DND-41 (cell line): Measurements from ENCODE around the gene RNF157.

Source experiments
- ATAC-seq: fragments of 200-7000 bp; cut with Tn5 transposase; 3 replicates; pipeline ENCODE4 v1.9.1; 2021; ENCODE audit warnings: low read depth; ENCODE audit not compliant: insufficient read depth
- DNase-seq: peaks from one replicate; pipeline ENCODE4 v3.0.0-alpha.2; 2020
- H2AFZ ChIP-seq: 2 replicates; pipeline ENCODE4 v1.6.0; 2012; ENCODE audit warnings: low read depth, low read length
- H3K27ac ChIP-seq: 2 replicates; pipeline ENCODE4 v1.5.1; 2012; ENCODE audit warnings: low read length, inconsistent platforms
- H3K27me3 ChIP-seq: fragments of 200-600 bp; sonication (generic); 2 replicates; pipeline ENCODE4 v1.6.0; 2012; ENCODE audit warnings: low read length, mild to moderate bottlenecking, inconsistent platforms; ENCODE audit not compliant: insufficient read depth, poor library complexity
- H3K36me3 ChIP-seq: 2 replicates; pipeline ENCODE4 v1.5.1; 2012; ENCODE audit warnings: low read length, inconsistent platforms; ENCODE audit not compliant: insufficient read depth
- H3K4me1 ChIP-seq: 2 replicates; pipeline ENCODE4 v1.5.1; 2012; ENCODE audit warnings: mild to moderate bottlenecking, low read length; ENCODE audit not compliant: insufficient read depth
- H3K4me2 ChIP-seq: 2 replicates; pipeline ENCODE4 v1.6.0; 2012; ENCODE audit warnings: mild to moderate bottlenecking, moderate library complexity, low read length, inconsistent platforms; ENCODE audit not compliant: insufficient read depth
- H3K4me3 ChIP-seq, 2 experiments: fragments of 200-600 bp in 1 of 2; shearing (Covaris generic) in 1 of 2; 2 replicates each; pipeline ENCODE4 v1.5.1; 2012 to 2016; ENCODE audit warnings: inconsistent platforms in 2 of 2, low read length in 2 of 2, mild to moderate bottlenecking in 2 of 2, low read depth in 1 of 2, moderate library complexity in 1 of 2
- H3K79me2 ChIP-seq: 2 replicates; pipeline ENCODE4 v1.6.0; 2012; ENCODE audit warnings: low read length, inconsistent platforms; ENCODE audit not compliant: insufficient read depth
- H3K9ac ChIP-seq: 2 replicates; pipeline ENCODE4 v1.6.0; 2012; ENCODE audit warnings: low read depth, mild to moderate bottlenecking, inconsistent platforms, low read length, moderate library complexity
- H3K9me3 ChIP-seq: 2 replicates; pipeline ENCODE4 v1.5.1; 2012; ENCODE audit warnings: low read length, moderate library complexity, mild to moderate bottlenecking, inconsistent platforms; ENCODE audit not compliant: insufficient read depth, severe bottlenecking
- H4K20me1 ChIP-seq: 2 replicates; pipeline ENCODE4 v1.6.0; 2012; ENCODE audit warnings: low read length; ENCODE audit not compliant: insufficient read depth
- EZH2 ChIP-seq: IDR thresholded peaks from 3 replicates; pipeline ENCODE4 v1.6.1; 2012; ENCODE audit warnings: borderline replicate concordance, low read depth, mild to moderate bottlenecking, moderate library complexity, low read length, inconsistent platforms; ENCODE audit not compliant: severe bottlenecking
- TF ChIP-seq, protein P1 (sequence below): IDR thresholded peaks from 2 replicates; pipeline ENCODE4 v1.5.1; 2012; ENCODE audit warnings: borderline replicate concordance, low read length, moderate library complexity, mild to moderate bottlenecking; ENCODE audit not compliant: poor library complexity, severe bottlenecking; ENCODE audit errors: extremely low read depth

The RNF157 gene

GRCh38 chr17:76264755-76265623, 24.7 kb upstream of the RNF157 start, which contains the start of gene UBALD2:
Gene UBALD2, plus strand, starts transcription at chr17:76265348. Its CDS starts 158 bp downstream, at chr17:76265506.
- no peaks in the 10 kb centered on the region for H3K9me3 ChIP-seq
- peak within 1 kb of the TSS; percentile 68 for H2AFZ ChIP-seq
- peaks cover 38% of the 10 kb centered on the region for H4K20me1 ChIP-seq
- TF ChIP-seq, protein P1, sequence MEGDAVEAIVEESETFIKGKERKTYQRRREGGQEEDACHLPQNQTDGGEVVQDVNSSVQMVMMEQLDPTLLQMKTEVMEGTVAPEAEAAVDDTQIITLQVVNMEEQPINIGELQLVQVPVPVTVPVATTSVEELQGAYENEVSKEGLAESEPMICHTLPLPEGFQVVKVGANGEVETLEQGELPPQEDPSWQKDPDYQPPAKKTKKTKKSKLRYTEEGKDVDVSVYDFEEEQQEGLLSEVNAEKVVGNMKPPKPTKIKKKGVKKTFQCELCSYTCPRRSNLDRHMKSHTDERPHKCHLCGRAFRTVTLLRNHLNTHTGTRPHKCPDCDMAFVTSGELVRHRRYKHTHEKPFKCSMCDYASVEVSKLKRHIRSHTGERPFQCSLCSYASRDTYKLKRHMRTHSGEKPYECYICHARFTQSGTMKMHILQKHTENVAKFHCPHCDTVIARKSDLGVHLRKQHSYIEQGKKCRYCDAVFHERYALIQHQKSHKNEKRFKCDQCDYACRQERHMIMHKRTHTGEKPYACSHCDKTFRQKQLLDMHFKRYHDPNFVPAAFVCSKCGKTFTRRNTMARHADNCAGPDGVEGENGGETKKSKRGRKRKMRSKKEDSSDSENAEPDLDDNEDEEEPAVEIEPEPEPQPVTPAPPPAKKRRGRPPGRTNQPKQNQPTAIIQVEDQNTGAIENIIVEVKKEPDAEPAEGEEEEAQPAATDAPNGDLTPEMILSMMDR: no peak
- TF ChIP-seq EZH2: peak; percentile 50
- H3K79me2 ChIP-seq: peaks cover 47% of the 10 kb centered on the region
- no peaks in the 10 kb centered on the region for H3K27me3 ChIP-seq
- DNase-seq (peak; percentile 99), ATAC-seq (peak; percentile 94)
- H3K4me2 ChIP-seq: peak within 1 kb of the TSS; percentile 91
- H3K9ac ChIP-seq: peak within 1 kb of the TSS; percentile 96
- peaks cover 56% of the 10 kb centered on the region for H3K4me1 ChIP-seq
- peak within 1 kb of the TSS; percentile 76 to 92; a peak in 3 of 4 replicates for H3K4me3 ChIP-seq
- peak within 1 kb of the TSS; percentile 85 for H3K27ac ChIP-seq
- peaks cover 44% of the 10 kb centered on the region for H3K36me3 ChIP-seq

DNA sequence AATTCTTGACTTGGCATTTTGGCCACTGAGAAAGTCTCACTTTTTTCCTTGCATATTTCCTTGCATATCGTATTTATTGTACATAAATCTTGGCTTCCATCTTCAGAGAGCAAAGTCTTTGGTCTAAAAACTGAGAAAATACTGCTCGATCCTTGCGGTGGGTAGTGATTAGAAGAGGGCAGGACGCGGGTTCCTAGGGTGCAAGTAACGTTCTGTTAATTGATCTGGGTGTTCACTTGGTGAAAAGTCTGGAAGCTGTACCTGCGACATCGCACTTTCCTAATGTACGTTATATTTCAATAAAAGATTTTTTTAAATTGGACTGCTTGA, 24.1 kb upstream of the RNF157 start:
- DNase-seq (no peak), ATAC-seq (no peak)
- peak overlapping the region; percentile 46 for H3K9ac ChIP-seq
- peaks cover 32% of the 10 kb centered on the region for H4K20me1 ChIP-seq
- H3K36me3 ChIP-seq: peaks cover 38% of the 10 kb centered on the region
- no peaks in the 10 kb centered on the region for H3K9me3 ChIP-seq
- peak overlapping the region in 1 of 2 experiments; percentile 76; a peak in 2 of 4 replicates for H3K4me3 ChIP-seq
- H3K4me1 ChIP-seq: peaks cover 50% of the 10 kb centered on the region
- peaks cover 41% of the 10 kb centered on the region for H3K79me2 ChIP-seq
- peak overlapping the region; percentile 85 for H3K27ac ChIP-seq
- H3K27me3 ChIP-seq: no peaks in the 10 kb centered on the region
- TF ChIP-seq, protein P1: no peak
- TF ChIP-seq EZH2: no peak
- peak overlapping the region; percentile 60 for H3K4me2 ChIP-seq
- peak overlapping the region; percentile 17 for H2AFZ ChIP-seq

DNA sequence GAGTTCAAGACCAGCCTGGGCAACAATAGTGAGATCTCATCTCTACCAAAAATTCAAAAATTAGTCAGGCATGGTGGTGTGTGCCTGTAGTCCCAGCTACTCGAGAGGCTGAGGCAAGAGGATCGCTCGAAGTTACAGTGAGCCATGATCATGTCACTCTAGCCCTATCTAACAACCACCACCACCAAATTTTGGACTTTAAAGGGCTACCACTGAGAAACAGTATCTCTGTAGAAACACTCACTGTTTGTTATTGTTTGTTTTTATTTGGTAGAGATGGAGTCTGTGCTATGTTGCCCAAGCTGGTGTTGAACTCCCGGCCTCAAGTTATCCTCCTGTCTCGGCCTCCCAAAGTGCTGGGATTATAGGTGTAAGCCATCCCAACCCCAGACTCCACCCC, 23.6 kb upstream of the RNF157 start:
- peak overlapping the region; percentile 46 for H3K9ac ChIP-seq
- peaks cover 45% of the 10 kb centered on the region for H3K4me1 ChIP-seq

More for the DNA sequence above, 23.6 kb upstream of the RNF157 start:
- no peaks in the 10 kb centered on the region for H3K27me3 ChIP-seq
- H4K20me1 ChIP-seq: peaks cover 27% of the 10 kb centered on the region
- TF ChIP-seq EZH2: no peak
- TF ChIP-seq, protein P1: no peak
- ATAC-seq (no peak), DNase-seq (no peak)
- 0 out of 2 replicates have a peak overlapping the region, but pooled peaks have one; percentile 60 for H3K4me2 ChIP-seq
- peak overlapping the region; percentile 85 for H3K27ac ChIP-seq
- peaks cover 37% of the 10 kb centered on the region for H3K79me2 ChIP-seq
- H3K4me3 ChIP-seq: no peak overlapping the region
- peaks cover 33% of the 10 kb centered on the region for H3K36me3 ChIP-seq
- no peak overlapping the region for H2AFZ ChIP-seq
- H3K9me3 ChIP-seq: no peaks in the 10 kb centered on the region
